ENCODE results near the gene PTPRS.

PTPRS gene

DNA sequence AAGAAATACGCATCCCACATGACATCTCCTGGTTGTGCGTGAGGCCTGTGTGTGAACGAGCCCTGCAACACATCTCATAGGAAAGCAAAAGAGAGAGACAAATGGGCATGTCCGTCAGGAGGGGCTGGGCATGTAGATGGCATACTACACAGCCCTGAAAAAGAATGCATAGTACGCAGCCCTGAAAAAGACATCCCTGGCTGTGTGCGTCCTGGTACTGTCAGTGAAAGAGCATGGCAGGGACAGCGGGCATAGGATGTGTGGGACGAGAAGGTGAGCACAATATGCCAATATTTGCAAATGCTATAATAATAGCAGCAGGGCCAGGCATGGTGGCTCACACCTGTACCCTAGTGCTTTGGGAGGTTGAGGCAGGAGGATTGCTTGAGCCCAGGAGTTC, 28.6 kb downstream of the PTPRS start:
- no peak overlapping the region for H3K4me3 ChIP-seq (replicated peaks; ENCODE audit: low read depth, low read length)
- TF ChIP-seq, protein P1, sequence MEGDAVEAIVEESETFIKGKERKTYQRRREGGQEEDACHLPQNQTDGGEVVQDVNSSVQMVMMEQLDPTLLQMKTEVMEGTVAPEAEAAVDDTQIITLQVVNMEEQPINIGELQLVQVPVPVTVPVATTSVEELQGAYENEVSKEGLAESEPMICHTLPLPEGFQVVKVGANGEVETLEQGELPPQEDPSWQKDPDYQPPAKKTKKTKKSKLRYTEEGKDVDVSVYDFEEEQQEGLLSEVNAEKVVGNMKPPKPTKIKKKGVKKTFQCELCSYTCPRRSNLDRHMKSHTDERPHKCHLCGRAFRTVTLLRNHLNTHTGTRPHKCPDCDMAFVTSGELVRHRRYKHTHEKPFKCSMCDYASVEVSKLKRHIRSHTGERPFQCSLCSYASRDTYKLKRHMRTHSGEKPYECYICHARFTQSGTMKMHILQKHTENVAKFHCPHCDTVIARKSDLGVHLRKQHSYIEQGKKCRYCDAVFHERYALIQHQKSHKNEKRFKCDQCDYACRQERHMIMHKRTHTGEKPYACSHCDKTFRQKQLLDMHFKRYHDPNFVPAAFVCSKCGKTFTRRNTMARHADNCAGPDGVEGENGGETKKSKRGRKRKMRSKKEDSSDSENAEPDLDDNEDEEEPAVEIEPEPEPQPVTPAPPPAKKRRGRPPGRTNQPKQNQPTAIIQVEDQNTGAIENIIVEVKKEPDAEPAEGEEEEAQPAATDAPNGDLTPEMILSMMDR (IDR thresholded peaks at IDR 0.05; ENCODE audit: low read length, missing control alignments): no peak
- DNase-seq (ENCODE audit: low read depth): no peak

DNA sequence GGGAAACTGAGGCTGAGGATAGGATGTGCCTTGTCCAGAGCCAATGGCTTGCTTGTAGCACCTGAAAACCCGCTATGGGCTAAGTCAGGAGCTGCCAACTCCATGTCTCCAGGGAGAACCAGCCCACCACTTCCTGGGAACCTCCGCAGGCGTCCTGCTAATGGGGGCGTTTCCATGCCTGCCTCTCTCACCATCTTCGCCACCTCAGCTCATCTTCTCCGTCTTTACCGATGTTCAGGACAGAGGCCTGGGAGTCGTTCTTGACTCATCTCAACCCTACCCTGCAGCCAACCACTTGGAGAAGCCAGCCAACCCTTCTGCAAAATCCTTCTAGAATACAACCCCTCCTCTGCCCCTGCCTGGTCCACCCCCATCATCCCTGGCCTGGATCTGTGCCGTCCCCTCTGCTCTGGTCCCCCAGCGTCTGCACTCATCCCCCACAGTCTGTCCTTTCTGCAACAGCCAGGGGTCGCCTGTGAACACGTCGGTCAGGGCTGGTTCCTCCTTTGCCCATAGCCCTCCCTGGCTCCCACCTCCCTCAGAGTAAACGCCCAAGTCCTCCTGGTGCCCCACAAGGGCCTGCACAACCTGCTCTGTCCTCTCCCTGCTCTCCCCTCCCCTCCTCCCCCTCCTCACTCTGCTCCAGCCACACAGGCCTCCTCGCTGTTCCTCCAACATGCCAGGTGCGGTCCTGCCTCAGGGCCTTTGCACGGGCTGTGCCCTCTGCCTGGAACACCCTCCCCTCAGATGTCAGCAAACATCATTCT, 31.0 kb downstream of the PTPRS start:
- H3K4me3 ChIP-seq (replicated peaks; ENCODE audit: low read depth, low read length): no peak overlapping the region
- peak; percentile 6 for DNase-seq (ENCODE audit: low read depth)
- TF ChIP-seq, protein P1 (IDR thresholded peaks at IDR 0.05; ENCODE audit: low read length, missing control alignments): peak; percentile 1

DNA sequence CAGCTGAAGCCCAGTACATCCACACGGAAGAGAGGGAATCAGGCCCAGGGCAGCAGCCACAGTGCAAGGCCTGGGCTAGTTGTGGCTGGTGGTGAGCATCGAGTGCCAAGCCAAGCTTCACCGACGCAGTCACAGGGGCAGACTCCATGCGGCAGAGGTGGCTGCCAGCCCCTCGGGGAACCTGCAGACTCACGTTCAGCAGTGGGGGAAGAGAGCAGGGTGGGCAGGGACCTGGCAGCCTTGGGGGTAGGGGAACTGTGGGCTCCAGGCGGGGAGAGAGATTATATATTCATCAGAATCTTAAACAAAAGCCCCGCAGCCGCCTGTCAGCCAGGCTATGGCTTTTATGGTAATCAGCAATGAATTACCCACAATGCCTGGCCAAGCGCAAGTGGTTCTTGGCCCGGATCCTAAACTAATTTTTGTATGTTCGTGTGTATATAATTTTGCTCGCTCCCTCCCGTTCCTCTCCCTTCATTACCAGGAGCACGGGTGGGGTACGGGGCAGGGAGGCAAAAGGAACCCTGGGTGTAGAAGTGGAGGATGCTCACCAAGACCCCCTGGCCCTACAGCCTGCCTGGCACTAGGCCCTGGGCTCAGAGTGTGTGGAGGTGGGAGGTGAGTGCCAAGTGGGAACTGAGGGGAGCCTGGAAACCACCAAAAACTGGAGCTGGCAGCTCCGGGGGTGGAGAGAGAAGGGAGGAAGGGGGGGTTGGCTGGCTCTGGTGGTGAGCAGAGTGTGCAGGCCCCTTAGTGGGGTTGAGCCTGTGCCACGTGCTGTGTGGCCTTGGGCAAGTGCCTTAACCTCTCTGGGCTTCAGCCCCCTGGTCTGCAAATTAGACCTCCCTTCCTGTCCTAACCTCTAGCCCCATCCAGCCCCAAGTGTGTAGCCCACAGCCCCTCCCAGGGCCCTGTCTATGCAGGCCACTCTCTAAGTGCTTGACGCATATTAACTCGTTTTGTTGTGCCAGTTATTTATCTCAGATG, 31.9 kb downstream of the PTPRS start:
- TF ChIP-seq, protein P1 (IDR thresholded peaks at IDR 0.05; ENCODE audit: low read length, missing control alignments): no peak
- H3K4me3 ChIP-seq (replicated peaks; ENCODE audit: low read depth, low read length): peak overlapping the region; percentile 3
- peak; percentile 89 for DNase-seq (ENCODE audit: low read depth)

DNA sequence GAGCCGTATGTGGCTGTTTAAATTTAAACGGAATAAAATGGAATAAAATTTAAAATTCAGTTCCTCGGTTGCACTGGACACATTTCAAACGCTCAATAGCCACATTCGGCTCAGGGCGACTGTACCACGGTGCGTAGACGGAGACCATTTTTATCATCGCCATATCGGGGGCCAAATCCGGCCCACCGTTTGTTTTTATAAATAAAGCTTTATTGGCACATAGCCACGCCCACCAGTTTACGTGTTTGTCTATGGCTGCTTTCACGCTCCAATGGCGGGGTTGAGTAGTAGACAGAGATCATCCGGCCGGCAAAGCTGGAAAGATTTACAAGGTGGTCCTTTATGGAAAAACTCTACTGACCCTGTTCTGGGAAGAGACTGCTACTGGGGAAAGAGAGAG, 33.0 kb downstream of the PTPRS start:
- no peak overlapping the region for H3K4me3 ChIP-seq (replicated peaks; ENCODE audit: low read depth, low read length)
- no peak for DNase-seq (ENCODE audit: low read depth)
- TF ChIP-seq, protein P1 (IDR thresholded peaks at IDR 0.05; ENCODE audit: low read length, missing control alignments): no peak

DNA sequence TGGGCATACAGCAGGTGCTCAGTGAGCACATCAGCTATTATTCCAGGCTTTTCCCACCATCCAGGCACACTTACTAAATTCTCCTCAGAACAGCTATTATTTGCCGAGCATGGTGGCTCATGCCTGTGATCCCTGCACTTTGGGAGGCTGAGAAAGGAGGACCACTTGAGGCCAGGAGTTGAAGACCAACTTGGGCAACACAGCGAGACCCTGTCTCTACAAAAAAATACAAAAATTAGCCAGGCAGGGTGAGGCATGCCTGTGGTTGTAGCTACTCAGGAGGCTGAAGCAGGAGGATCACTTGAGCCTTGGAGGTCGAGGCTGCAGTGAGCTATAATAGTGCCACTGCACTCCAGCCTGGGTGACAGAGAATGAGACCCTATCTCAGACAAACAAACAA, 35.4 kb downstream of the PTPRS start:
- H3K4me3 ChIP-seq (replicated peaks; ENCODE audit: low read depth, low read length): no peak overlapping the region
- no peak for DNase-seq (ENCODE audit: low read depth)
- TF ChIP-seq, protein P1 (IDR thresholded peaks at IDR 0.05; ENCODE audit: low read length, missing control alignments): no peak

DNA sequence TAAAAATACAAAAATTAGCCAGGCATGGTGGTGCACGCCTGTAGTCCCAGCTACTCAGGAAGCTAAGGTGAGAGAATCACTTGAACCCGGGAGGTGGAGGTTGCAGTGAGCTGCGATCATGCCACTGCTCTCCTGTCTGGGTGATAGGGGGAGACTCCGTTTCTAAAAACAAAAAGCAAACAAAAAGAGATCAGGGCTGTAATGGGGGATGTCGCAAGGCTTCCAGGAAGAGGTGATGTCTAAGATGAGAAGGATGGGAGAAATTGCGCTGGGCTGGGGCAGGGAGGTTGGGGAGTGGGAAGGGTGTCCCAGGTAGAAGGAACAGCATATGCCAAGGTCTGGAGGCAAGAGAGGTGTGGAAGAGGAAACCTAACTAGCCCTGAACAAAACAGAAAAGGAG, 36.1 kb downstream of the PTPRS start:
- TF ChIP-seq, protein P1 (IDR thresholded peaks at IDR 0.05; ENCODE audit: low read length, missing control alignments): no peak
- no peak for DNase-seq (ENCODE audit: low read depth)
- H3K4me3 ChIP-seq (replicated peaks; ENCODE audit: low read depth, low read length): no peak overlapping the region
